Coronary artery (tissue), 2 donors: Measurements from ENCODE around the gene BACH2.
A peak's percentile ranks its signal among the peaks of the same experiment; 100 is the strongest.

ENCODE experiments used
- DNase-seq: peaks from one replicate; pipeline ENCODE4 v3.0.0-alpha.2; 2017; ENCODE audit warnings: low spot score
- H3K27ac ChIP-seq, 2 donors: fragments of 200-600 bp; sonication (generic); one replicate each; pipeline ENCODE4 v1.5.1; 2016 to 2019
- H3K4me3 ChIP-seq: fragments of 200-600 bp; sonication (generic); 2 replicates; pipeline ENCODE4 v1.5.1; 2016; ENCODE audit warnings: mild to moderate bottlenecking, moderate library complexity
- TF ChIP-seq, protein P1 (sequence below): fragments of 200-600 bp; sonication (generic); IDR thresholded peaks from one replicate; pipeline ENCODE4 v1.5.1; 2019; ENCODE audit warnings: antibody characterized with exemption

The BACH2 gene

DNA sequence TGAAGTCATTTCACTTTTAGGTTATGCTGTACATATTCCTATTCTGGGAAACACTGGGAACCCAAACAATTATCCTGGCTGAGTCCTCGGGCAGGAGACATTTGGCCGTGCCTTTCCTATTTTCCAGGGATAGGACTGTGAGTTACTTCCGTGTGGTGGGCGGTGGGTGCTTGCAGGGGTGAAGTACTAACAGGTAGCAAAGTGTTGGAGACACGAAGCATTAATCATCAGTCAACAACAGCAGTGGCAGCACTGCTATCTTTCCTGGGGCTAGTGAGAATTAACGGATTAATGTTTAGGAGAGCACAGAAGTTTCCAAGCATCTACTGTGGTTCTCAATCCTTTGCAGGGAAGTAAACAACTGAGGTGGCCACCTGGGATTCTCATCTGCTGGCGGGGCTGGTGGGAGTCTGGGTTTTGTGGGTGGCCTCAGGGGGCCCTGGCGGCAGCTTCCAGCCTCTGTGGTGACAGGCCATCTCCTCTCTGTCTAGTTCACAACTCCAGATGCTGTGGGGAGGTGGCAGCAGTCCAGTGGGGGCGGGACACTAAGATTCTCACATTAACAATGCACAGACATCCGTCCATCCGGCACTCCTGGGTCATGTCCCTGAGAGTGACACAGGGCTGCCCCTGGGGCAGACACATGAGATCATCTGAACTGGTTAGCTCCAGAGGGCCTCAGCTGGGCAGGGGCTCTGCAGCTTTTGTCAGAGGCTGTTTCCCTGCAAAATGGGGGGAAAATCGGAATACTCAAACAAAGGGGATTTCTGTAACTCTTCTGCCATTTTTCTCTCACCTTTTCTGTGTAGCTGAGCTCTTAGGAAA is 311.5 kb downstream of the BACH2 start:
- H3K27ac ChIP-seq: peak overlapping the region in 1 of 2 donors; percentile 42
- no peak overlapping the region for H3K4me3 ChIP-seq
- DNase-seq: no peak
- TF ChIP-seq, protein P1, sequence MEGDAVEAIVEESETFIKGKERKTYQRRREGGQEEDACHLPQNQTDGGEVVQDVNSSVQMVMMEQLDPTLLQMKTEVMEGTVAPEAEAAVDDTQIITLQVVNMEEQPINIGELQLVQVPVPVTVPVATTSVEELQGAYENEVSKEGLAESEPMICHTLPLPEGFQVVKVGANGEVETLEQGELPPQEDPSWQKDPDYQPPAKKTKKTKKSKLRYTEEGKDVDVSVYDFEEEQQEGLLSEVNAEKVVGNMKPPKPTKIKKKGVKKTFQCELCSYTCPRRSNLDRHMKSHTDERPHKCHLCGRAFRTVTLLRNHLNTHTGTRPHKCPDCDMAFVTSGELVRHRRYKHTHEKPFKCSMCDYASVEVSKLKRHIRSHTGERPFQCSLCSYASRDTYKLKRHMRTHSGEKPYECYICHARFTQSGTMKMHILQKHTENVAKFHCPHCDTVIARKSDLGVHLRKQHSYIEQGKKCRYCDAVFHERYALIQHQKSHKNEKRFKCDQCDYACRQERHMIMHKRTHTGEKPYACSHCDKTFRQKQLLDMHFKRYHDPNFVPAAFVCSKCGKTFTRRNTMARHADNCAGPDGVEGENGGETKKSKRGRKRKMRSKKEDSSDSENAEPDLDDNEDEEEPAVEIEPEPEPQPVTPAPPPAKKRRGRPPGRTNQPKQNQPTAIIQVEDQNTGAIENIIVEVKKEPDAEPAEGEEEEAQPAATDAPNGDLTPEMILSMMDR: no peak

DNA sequence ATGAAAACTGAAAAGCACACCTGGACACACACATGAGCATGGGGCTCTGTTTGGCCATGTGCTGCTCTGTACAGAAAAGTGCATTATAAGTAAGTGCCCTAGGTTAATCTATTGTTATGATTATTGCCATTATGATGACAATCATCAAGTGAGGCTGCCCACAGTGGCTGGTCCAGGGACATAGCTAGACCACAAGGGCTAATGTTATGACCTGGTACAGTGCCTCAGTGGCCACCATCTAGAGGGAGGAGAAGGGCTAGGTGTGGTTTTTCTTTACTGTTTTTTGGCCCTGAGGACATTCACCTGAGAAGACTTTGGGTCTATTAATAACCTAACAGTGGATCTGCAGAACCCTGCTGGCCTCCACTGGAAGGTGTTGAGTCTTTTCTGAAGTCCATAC is 316.3 kb downstream of the BACH2 start:
- DNase-seq: no peak
- TF ChIP-seq, protein P1: no peak

DNA sequence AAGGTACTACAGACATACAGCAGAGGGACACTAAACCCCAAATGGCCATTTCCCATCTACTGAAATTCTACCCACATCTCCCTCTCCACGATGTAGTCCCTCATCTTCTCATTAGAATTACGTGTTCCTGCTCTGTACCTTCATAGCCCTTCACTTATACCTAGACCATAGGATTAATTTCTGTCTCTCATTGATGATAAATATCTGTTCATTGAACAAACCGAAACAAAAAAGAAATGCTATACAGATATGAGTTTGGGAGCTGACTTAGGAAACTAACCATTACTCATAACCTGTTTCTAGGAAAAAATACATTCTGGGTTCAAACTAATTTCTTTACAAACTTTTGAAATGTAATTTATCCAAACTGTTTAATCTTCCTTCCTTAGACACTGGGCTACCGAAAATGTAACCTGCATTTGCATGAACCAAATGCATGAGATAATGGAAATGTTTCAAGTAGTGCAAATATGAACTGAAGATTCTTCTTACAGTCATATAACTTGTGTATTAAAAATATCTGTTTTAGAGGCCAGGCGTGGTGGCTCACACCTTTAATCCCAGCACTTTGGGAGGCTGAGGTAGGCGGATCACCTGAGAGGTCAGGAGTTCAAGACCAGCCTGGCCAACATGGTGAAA is 317.0 kb downstream of the BACH2 start:
- no peak for DNase-seq
- TF ChIP-seq, protein P1: no peak

More for the DNA sequence above, 316.3 kb downstream of the BACH2 start:
- H3K4me3 ChIP-seq: no peak overlapping the region
- no peak overlapping the region for H3K27ac ChIP-seq

DNA sequence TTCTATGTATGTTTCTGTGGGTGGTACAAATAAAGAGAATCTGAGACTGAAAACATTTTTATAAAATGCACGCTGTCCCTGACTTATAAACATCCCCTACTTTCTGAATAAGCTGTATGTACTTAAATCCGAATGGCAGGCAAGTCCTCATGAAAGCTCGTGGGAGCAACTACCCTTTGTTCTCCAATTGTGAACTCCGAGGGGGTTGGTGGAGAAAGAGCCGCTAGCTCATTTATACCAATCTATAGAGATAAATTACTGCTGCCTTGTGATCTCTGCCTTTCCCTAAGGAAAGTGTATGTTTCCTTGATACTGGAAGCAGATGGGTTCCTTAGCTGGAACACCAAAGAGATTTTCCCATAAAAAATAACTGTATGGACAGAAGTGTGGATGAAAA is 317.9 kb downstream of the BACH2 start:
- no peak for DNase-seq
- H3K4me3 ChIP-seq: no peak overlapping the region
- TF ChIP-seq, protein P1: no peak
- no peak overlapping the region for H3K27ac ChIP-seq

More for the DNA sequence above, 317.0 kb downstream of the BACH2 start:
- Histone ChIP-seq H3K4me3 (no peak overlapping the region), H3K27ac (no peak overlapping the region)

DNA sequence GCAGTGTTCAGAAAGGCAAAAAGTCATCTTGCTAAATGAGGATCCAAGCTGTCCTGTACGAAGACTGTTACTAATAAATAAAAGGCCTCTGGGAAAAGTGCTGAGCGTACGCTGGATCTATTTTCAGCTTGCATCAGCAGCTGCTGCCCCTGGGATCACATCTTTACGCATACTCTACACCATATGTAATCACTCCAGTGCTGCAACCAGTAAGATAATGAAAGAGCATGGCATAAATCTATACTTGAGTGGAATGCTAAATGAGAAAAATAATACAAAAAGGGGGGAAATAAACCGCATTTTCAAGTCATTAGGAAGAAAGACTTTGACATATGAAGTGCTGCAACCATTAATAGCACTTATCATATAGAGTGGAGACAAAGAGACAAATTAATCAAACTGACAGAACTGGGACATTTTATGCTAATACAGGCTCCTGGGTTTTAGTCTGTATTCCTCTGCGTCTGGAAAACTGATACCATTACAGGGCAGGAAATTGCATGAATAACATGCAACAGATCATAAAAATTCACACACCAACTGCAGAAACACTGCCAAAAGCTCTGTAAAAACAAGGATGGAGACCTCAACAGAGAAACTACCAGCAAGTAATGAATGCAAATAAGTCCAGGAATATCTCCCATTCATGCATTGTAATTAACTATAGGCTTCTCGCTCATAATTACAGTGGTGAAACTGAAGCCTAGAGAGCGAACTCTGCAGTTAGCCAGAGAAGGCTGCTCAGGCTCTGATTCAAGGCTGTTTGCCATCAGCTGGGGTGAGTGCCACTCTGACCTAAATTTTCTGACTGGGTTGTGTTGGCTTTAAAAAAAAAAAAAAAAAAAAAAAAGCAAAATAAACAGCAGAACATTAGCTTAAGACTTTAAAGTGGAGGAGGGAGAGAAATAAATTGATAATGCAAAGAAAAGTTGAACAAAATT is 318.6 kb downstream of the BACH2 start:
- Histone ChIP-seq H3K4me3 (no peak overlapping the region), H3K27ac (no peak overlapping the region)
- TF ChIP-seq, protein P1: no peak
- DNase-seq: no peak

DNA sequence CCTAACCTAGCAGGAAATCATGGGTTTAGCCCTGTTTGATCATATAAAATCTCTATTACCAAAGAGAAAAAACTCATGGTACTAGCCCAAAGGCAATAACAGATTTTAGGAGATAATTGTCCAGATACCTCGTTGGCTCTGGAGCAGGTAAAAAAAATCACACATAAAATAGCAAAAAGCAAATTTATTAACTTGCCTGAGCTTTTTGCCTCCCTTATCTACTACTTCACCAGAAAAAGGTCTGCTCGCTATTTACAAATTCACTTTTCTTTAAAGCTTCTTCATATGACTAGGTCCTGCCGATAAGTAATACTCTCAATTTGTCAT is 320.0 kb downstream of the BACH2 start:
- H3K4me3 ChIP-seq: no peak overlapping the region
- no peak overlapping the region for H3K27ac ChIP-seq
- no peak for DNase-seq
- TF ChIP-seq, protein P1: no peak
